GM12891 (cell line): ENCODE measurements around the gene ALK.

Experiments used
- POLR2A ChIP-seq: IDR thresholded peaks from 2 replicates; pipeline ENCODE4 v1.6.1; 2011; ENCODE audit warnings: low read depth, low read length, control low read depth
- POLR2AphosphoS5 ChIP-seq: IDR thresholded peaks from 2 replicates; pipeline ENCODE4 v1.6.1; 2011; ENCODE audit warnings: low read depth, low read length, control low read depth
- POU2F2 ChIP-seq: IDR thresholded peaks from 2 replicates; pipeline ENCODE4 v1.6.1; 2011; ENCODE audit warnings: low read depth, mild to moderate bottlenecking, control low read depth, low read length, moderate library complexity
- SPI1 ChIP-seq: IDR thresholded peaks from 2 replicates; pipeline ENCODE4 v1.6.1; 2011; ENCODE audit warnings: low read depth, low read length, control low read depth
- TAF1 ChIP-seq: IDR thresholded peaks from 2 replicates; pipeline ENCODE4 v1.6.1; 2011; ENCODE audit warnings: low read depth, low read length, control low read depth

- TF ChIP-seq POLR2A (no peak), POLR2AphosphoS5 (no peak), SPI1 (no peak), TAF1 (no peak), POU2F2 (no peak)
Observed at GRCh38 chr2:29599946-29600345, 321.4 kb downstream of the ALK start.
